Lung (tissue), 12 donors: Measurements from ENCODE around the gene SIK3. TPM values are rescaled to one million over a fixed set of nuclear protein-coding genes. Genes with fewer than 3 reads are reported as not detected.

Source experiments
- ATAC-seq: fragments of 200-7000 bp; cut with Tn5 transposase; one replicate; pipeline ENCODE4 v1.9.1; 2020; ENCODE audit warnings: moderate number of reproducible peaks; ENCODE audit not compliant: insufficient read depth, low FRiP score
- DNase-seq, 3 donors: peaks; one replicate each; pipeline ENCODE4 v3.0.0-alpha.2; 2013 to 2017
- H3K27ac ChIP-seq, 2 donors: one replicate each; pipeline ENCODE4 v1.5.1; 2013; ENCODE audit warnings: mild to moderate bottlenecking in 2 of 2, moderate library complexity in 2 of 2, control low read depth in 1 of 2, inconsistent platforms in 1 of 2, low read depth in 1 of 2, low read length in 1 of 2
- H3K27me3 ChIP-seq, 3 donors: one replicate each; pipeline ENCODE4 v1.5.1; 2013; ENCODE audit warnings: low read length in 2 of 3; ENCODE audit not compliant: control insufficient read depth in 3 of 3, insufficient read depth in 3 of 3
- H3K36me3 ChIP-seq, 4 donors: one replicate each; pipeline ENCODE4 v1.5.1; 2013; ENCODE audit warnings: low read length in 4 of 4, mild to moderate bottlenecking in 1 of 4, moderate library complexity in 1 of 4; ENCODE audit not compliant: control insufficient read depth in 4 of 4, insufficient read depth in 4 of 4
- H3K4me1 ChIP-seq, 5 donors: one replicate each; pipeline ENCODE4 v1.5.1; 2013; ENCODE audit warnings: low read length in 5 of 5, mild to moderate bottlenecking in 2 of 5, moderate library complexity in 1 of 5; ENCODE audit not compliant: control insufficient read depth in 5 of 5, insufficient read depth in 5 of 5
- H3K4me3 ChIP-seq: one replicate; pipeline ENCODE4 v1.5.1; 2013; ENCODE audit warnings: mild to moderate bottlenecking, control low read depth, moderate library complexity
- H3K9ac ChIP-seq, 2 donors: one replicate each; pipeline ENCODE4 v1.5.1; 2013; ENCODE audit warnings: low read length in 2 of 2, control low read depth in 1 of 2; ENCODE audit not compliant: insufficient read depth in 1 of 2
- H3K9me3 ChIP-seq, 4 donors: one replicate each; pipeline ENCODE4 v1.5.1; 2013; ENCODE audit warnings: low read length in 3 of 4, mild to moderate bottlenecking in 1 of 4, moderate library complexity in 1 of 4; ENCODE audit not compliant: control insufficient read depth in 4 of 4, insufficient read depth in 3 of 4
- CTCF ChIP-seq: IDR thresholded peaks from 2 replicates; pipeline ENCODE4 v1.5.1; 2012; ENCODE audit warnings: mild to moderate bottlenecking; ENCODE audit errors: control extremely low read depth, extremely low read depth
- WGBS, 2 donors: extraction: QIAGEN DNeasy Blood & Tissue Kit; methylation state at CpG; one replicate each; pipeline ENCODE4 v1.1.7; 2013; 5-methylcytosine and 5-hydroxymethylcytosine counted together
- polyA plus RNA-seq, 2 donors: library from polyadenylated mRNA; stranded (reverse); fragments of 200-250 nt; gene quantifications; one replicate each; pipeline ENCODE4 v1.2.1, GENCODE V29; 2013
- total RNA-seq, 2 donors: library from RNA; depleted of rRNA in 1 of 2; stranded (reverse); fragments of >200 nt in 1 of 2; gene quantifications; one replicate each; pipeline ENCODE4 v1.2.1, GENCODE V29; 2014 to 2021
- donor health status: control.
- donor health status: control.
- donor health status: Bipolar disorder and iron deficiency.
- donor health status: healthy.
- donor health status: DM: yes; HTN: yes; CAD: no.

The SIK3 gene
- total and polyA plus RNA-seq, 4 donors, result 9.0 to 43.4 (median 29.6) TPM

- ATAC-seq (no peak), DNase-seq (peak; percentile 27 to 74 (median 66))
- Histone ChIP-seq H3K4me3 (no peak overlapping the region), H3K9me3 (no peaks in the 10 kb centered on the region), H3K9ac (no peak overlapping the region), H3K27ac (peak overlapping the region in 1 of 2 donors; percentile 12), H3K4me1 (peaks cover 0 to 23% (median 13%) of the 10 kb centered on the region in 5 donors), H3K36me3 (no peaks in the 10 kb centered on the region), H3K27me3 (no peaks in the 10 kb centered on the region)
- no peak for TF ChIP-seq CTCF
- 72 to 83% methylated on average over 4 of the region's 4 CpGs for WGBS, 2 donors
These were observed 108.2 kb downstream of the SIK3 start for GRCh38 chr11:116990061-116990473.

GRCh38 chr11:116989184-116989583 is 109.0 kb downstream of the SIK3 start:
- Histone ChIP-seq H3K4me1 (peaks cover 0 to 24% (median 13%) of the 10 kb centered on the region in 5 donors), H3K9ac (no peak overlapping the region), H3K27me3 (no peaks in the 10 kb centered on the region), H3K4me3 (no peak overlapping the region), H3K9me3 (no peaks in the 10 kb centered on the region), H3K36me3 (no peaks in the 10 kb centered on the region), H3K27ac (no peak overlapping the region)
- ATAC-seq (no peak), DNase-seq (no peak)
- no peak for TF ChIP-seq CTCF
- 40 to 64% methylated on average over 4 of the region's 4 CpGs for WGBS, 2 donors

- Histone ChIP-seq H3K27me3 (no peaks in the 10 kb centered on the region), H3K27ac (peak overlapping the region in 1 of 2 donors; percentile 79), H3K4me1 (peaks cover 3 to 26% (median 13%) of the 10 kb centered on the region in 5 donors), H3K9me3 (no peaks in the 10 kb centered on the region), H3K9ac (no peak overlapping the region), H3K36me3 (peaks cover 0 to 2% (median 0%) of the 10 kb centered on the region in 4 donors), H3K4me3 (no peak overlapping the region)
- WGBS, 2 donors, result 13 to 19% methylated on average over 2 of the region's 2 CpGs
- ATAC-seq (peak; percentile 63), DNase-seq (peak in 2 of 3 donors; percentile 24 to 44)
- no peak for TF ChIP-seq CTCF
These were observed 111.6 kb downstream of the SIK3 start for GRCh38 chr11:116986521-116987105.

- H3K9ac ChIP-seq, result no peak overlapping the region
- no peaks in the 10 kb centered on the region for H3K27me3 ChIP-seq
- DNase-seq, result peak in 1 of 3 donors; percentile 47
- ATAC-seq, result no peak
- H3K9me3 ChIP-seq, result no peaks in the 10 kb centered on the region
- no peak for TF ChIP-seq CTCF
- H3K4me3 ChIP-seq, result no peak overlapping the region
- H3K36me3 ChIP-seq, result peaks cover 0 to 2% (median 0%) of the 10 kb centered on the region in 4 donors
- H3K27ac ChIP-seq, result no peak overlapping the region
- peaks cover 3 to 26% (median 10%) of the 10 kb centered on the region in 5 donors for H3K4me1 ChIP-seq
- WGBS, 2 donors, result 40 to 59% methylated on average over 6 of the region's 6 CpGs
These were observed 113.6 kb downstream of the SIK3 start for GRCh38 chr11:116984589-116984988.
